ENCODE measurements around the gene TPSAB1. TPM values are rescaled to one million over a fixed set of nuclear protein-coding genes. Genes with fewer than 3 reads are reported as not detected.

The TPSAB1 gene
- polyA plus RNA-seq, 3 donors: not detected

- Histone ChIP-seq H3K36me3 (replicated peaks in 1 of 2; ENCODE audit: control insufficient read depth in 1 of 2, insufficient read depth in 2 of 2, low read length in 2 of 2) (no peaks in the 10 kb centered on the region), H3K27me3 (ENCODE audit: control insufficient read depth in 2 of 2, insufficient read depth in 2 of 2, low read length in 2 of 2) (peaks cover 0 to 41% of the 10 kb centered on the region in 2 donors), H2AFZ (ENCODE audit: insufficient read depth, low read depth, low read length, poor library complexity, severe bottlenecking) (peak overlapping the region; percentile 35), H3K9me3 (replicated peaks in 1 of 2; ENCODE audit: control insufficient read depth in 1 of 2, insufficient read depth in 1 of 2, low read length in 2 of 2) (no peaks in the 10 kb centered on the region), H4K20me1 (ENCODE audit: insufficient read depth, low read length) (no peaks in the 10 kb centered on the region), H3K9ac (ENCODE audit: insufficient read depth, low read length, poor library complexity, severe bottlenecking) (no peak overlapping the region), H3K4me1 (ENCODE audit: control insufficient read depth in 1 of 2, insufficient read depth in 2 of 2, low read length in 2 of 2) (no peaks in the 10 kb centered on the region), H3K79me2 (ENCODE audit: insufficient read depth, low read length) (no peaks in the 10 kb centered on the region), H3K4me3 (replicated peaks in 1 of 3; ENCODE audit: low read depth in 2 of 3, low read length in 3 of 3) (no peak overlapping the region), H3K27ac (ENCODE audit: low read depth in 1 of 2, low read length in 2 of 2) (no peak overlapping the region), H3K4me2 (replicated peaks; ENCODE audit: extremely low read depth, low read length, poor library complexity, severe bottlenecking) (no peak overlapping the region)
- Mint-ChIP-seq H3K27ac (no peak overlapping the region), H3K4me3 (peak overlapping the region in 1 of 2 donors; percentile 64), H3K36me3 (no peaks in the 10 kb centered on the region), H3K27me3 (ENCODE audit: low read depth in 3 of 3) (peaks cover 28 to 54% (median 30%) of the 10 kb centered on the region in 3 donors), H3K9me3 (peaks cover 0 to 4% (median 0%) of the 10 kb centered on the region in 7 donors), H3K4me1 (peaks cover 4% of the 10 kb centered on the region)
- intact Hi-C loops (cut with micrococcal nuclease): no loop called here
- no peak for DNase-seq
- no peak for TF ChIP-seq CTCF (IDR thresholded peaks at IDR 0.05)
- 30% methylated on average over 33 of the region's 42 CpGs for WGBS (ENCODE audit: insufficient coverage)
Observed at GRCh38 chr16:1258906-1259759, 18.6 kb downstream of the TPSAB1 start.

GRCh38 chr16:1259760-1260068 lies 19.2 kb downstream of the TPSAB1 start:
- TF ChIP-seq CTCF (IDR thresholded peaks at IDR 0.05): no peak
- no peaks in the 10 kb centered on the region for H3K36me3 ChIP-seq (replicated peaks in 1 of 2; ENCODE audit: control insufficient read depth in 1 of 2, insufficient read depth in 2 of 2, low read length in 2 of 2)
- no peak overlapping the region for H3K4me3 ChIP-seq (replicated peaks in 1 of 3; ENCODE audit: low read depth in 2 of 3, low read length in 3 of 3)
- H3K36me3 Mint-ChIP-seq: no peaks in the 10 kb centered on the region
- H3K79me2 ChIP-seq (ENCODE audit: insufficient read depth, low read length): no peaks in the 10 kb centered on the region
- H3K27me3 Mint-ChIP-seq (ENCODE audit: low read depth in 3 of 3): peaks cover 29 to 54% (median 30%) of the 10 kb centered on the region in 3 donors
- H3K4me3 Mint-ChIP-seq: no peak overlapping the region
- H3K9me3 ChIP-seq (replicated peaks in 1 of 2; ENCODE audit: control insufficient read depth in 1 of 2, insufficient read depth in 1 of 2, low read length in 2 of 2): no peaks in the 10 kb centered on the region
- no peaks in the 10 kb centered on the region for H3K4me1 ChIP-seq (ENCODE audit: control insufficient read depth in 1 of 2, insufficient read depth in 2 of 2, low read length in 2 of 2)
- H3K9ac ChIP-seq (ENCODE audit: insufficient read depth, low read length, poor library complexity, severe bottlenecking): no peak overlapping the region
- no peak overlapping the region for H2AFZ ChIP-seq (ENCODE audit: insufficient read depth, low read depth, low read length, poor library complexity, severe bottlenecking)
- WGBS (ENCODE audit: insufficient coverage): 45% methylated on average over 5 of the region's 11 CpGs
- H4K20me1 ChIP-seq (ENCODE audit: insufficient read depth, low read length): no peaks in the 10 kb centered on the region
- DNase-seq: no peak
- H3K9me3 Mint-ChIP-seq: peaks cover under 1 to 7% (median 4%) of the 10 kb centered on the region in 7 donors
- intact Hi-C loops (cut with micrococcal nuclease): loop anchor here in 1 of 2 donors (10.0 kb wide), 1 partner anchor 45 kb away; no protein-coding TSS in a partner anchor
- H3K27ac Mint-ChIP-seq: no peak overlapping the region
- no peak overlapping the region for H3K4me2 ChIP-seq (replicated peaks; ENCODE audit: extremely low read depth, low read length, poor library complexity, severe bottlenecking)
- H3K27ac ChIP-seq (ENCODE audit: low read depth in 1 of 2, low read length in 2 of 2): no peak overlapping the region
- H3K4me1 Mint-ChIP-seq: peaks cover 4% of the 10 kb centered on the region
- peaks cover 0 to 41% of the 10 kb centered on the region in 2 donors for H3K27me3 ChIP-seq (ENCODE audit: control insufficient read depth in 2 of 2, insufficient read depth in 2 of 2, low read length in 2 of 2)
